B cell (primary cell): Measurements from ENCODE around the gene ACTR2. TPM values are rescaled to one million over a fixed set of nuclear protein-coding genes. Genes with fewer than 3 reads are reported as not detected.

ENCODE experiments used
- polyA plus RNA-seq: library from polyadenylated mRNA; depleted of rRNA; stranded (reverse); fragments of >200 nt; gene quantifications from 2 replicates; pipeline ENCODE4 v1.2.3, GENCODE V29; 2012
- total RNA-seq, 2 donors: library from RNA; stranded (reverse); fragments of 120-200 nt in 1 of 2; gene quantifications; 1 replicate in 1 of 2; 2 replicates in 1 of 2; pipeline versions ENCODE4 v1.2.3 to v1.2.4, GENCODE V29; 2013 to 2022

ACTR2 gene
- total and polyA plus RNA-seq, 2 donors (not counting 1 experiment from before 2014, with no cell fraction given): 41.8 to 284 TPM

Other genes starting within 250 kb of the ACTR2 start
- 14.5 and 15.7 TPM in 2 replicates for gene SLC1A4, start 238.4 kb upstream of the ACTR2 start, total RNA-seq
- gene SLC1A4, start 238.4 kb upstream of the ACTR2 start, polyA plus RNA-seq: 1.7 and 3.5 TPM in 2 replicates
- gene CEP68, start 171.4 kb upstream of the ACTR2 start, total RNA-seq: 31.8 and 32.0 TPM in 2 replicates
- gene CEP68, start 171.4 kb upstream of the ACTR2 start, polyA plus RNA-seq: 7.9 and 11.0 TPM in 2 replicates
- 42.2 and 43.7 TPM in 2 replicates for gene RAB1A, start 97.7 kb upstream of the ACTR2 start, total RNA-seq
- 26.6 and 62.5 TPM in 2 replicates for gene RAB1A, start 97.7 kb upstream of the ACTR2 start, polyA plus RNA-seq
- 0.53 and 1.3 TPM in 2 replicates for gene SPRED2, start 204.8 kb downstream of the ACTR2 start, total RNA-seq
- 0.40 and 0.45 TPM in 2 replicates for gene SPRED2, start 204.8 kb downstream of the ACTR2 start, polyA plus RNA-seq